ENCODE results near the gene DNAJC18. TPM values are rescaled to one million over a fixed set of nuclear protein-coding genes. Genes with fewer than 3 reads are reported as not detected.

Gene DNAJC18
- total RNA-seq, 4 donors from 2014 or later: 8.3 to 15.4 (median 13.4) TPM

DNA sequence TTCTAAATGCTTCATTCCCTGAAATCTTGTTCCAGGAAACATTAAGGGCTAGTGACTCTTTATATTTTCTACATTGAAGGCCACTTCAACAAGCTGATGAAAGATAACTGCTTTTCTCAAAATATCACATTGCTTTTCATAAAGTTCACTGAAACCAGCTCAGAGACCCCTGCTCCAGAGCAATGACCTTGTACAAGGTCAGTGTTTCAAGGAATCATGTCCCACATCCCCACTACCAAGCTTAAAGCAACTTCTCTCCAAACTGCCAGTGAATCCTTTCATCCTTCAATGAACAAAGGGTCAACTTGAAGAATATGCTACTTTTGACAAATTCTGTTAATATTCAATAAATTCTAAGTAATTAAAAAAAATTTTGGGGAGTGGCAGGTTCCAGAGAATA is 23.5 kb downstream of the DNAJC18 start:
- intact Hi-C loops (cut with DNase I): no loop called here
- Histone ChIP-seq H3K27ac (replicated peaks in 1 of 4) (peak overlapping the region; percentile 72 to 84 (median 80)), H3K4me3 (no peak overlapping the region), H3K36me3 (peaks cover 0 to 35% (median 24%) of the 10 kb centered on the region in 4 donors), H3K9me3 (no peaks in the 10 kb centered on the region), H3K27me3 (no peaks in the 10 kb centered on the region), H3K4me1 (peaks cover 63 to 74% (median 71%) of the 10 kb centered on the region in 4 donors)
- no peak for TF ChIP-seq POLR2A (IDR thresholded peaks at IDR 0.05; ENCODE audit: low read depth)
- no peak for TF ChIP-seq POLR2AphosphoS5 (IDR thresholded peaks at IDR 0.05)
- TF ChIP-seq EP300 (IDR thresholded peaks at IDR 0.05): no peak
- TF ChIP-seq, protein P1, sequence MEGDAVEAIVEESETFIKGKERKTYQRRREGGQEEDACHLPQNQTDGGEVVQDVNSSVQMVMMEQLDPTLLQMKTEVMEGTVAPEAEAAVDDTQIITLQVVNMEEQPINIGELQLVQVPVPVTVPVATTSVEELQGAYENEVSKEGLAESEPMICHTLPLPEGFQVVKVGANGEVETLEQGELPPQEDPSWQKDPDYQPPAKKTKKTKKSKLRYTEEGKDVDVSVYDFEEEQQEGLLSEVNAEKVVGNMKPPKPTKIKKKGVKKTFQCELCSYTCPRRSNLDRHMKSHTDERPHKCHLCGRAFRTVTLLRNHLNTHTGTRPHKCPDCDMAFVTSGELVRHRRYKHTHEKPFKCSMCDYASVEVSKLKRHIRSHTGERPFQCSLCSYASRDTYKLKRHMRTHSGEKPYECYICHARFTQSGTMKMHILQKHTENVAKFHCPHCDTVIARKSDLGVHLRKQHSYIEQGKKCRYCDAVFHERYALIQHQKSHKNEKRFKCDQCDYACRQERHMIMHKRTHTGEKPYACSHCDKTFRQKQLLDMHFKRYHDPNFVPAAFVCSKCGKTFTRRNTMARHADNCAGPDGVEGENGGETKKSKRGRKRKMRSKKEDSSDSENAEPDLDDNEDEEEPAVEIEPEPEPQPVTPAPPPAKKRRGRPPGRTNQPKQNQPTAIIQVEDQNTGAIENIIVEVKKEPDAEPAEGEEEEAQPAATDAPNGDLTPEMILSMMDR (IDR thresholded peaks at IDR 0.05): no peak
- DNase-seq (ENCODE audit: extremely low spot score): no peak

DNA sequence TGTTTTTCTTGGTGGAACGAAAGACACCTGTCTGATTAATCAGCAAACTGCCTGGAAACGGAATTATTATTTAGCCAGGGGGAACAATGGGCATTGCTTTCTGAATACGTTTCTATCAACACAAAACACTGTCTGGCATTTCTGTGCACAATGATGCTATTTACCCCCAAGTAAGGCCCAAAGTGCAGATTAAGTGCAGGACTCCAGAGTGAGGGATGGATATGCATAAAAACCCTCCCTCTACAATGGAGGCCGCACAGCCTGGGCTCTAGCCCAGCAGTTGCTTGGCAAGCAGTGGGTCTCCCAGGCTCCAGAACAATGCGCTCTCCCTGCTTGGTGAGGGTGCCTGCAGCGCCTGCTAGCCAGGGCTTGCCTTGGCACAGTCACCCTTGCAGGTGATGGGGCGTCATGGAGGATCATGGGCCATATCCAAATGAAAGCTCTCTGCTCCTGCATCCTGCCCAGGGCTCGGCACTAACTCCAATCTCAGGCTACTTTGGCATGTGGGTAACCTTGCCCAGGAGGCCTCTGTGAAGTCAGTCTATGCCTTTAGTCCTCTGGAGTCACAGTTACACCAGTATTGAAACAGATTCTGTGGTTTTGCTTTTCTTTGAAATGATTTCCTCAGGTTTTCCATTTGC is 24.0 kb downstream of the DNAJC18 start:
- intact Hi-C loops (cut with DNase I): no loop called here
- no peak for DNase-seq (ENCODE audit: extremely low spot score)
- Histone ChIP-seq H3K27ac (replicated peaks in 1 of 4) (peak overlapping the region; percentile 72 to 84 (median 80)), H3K9me3 (no peaks in the 10 kb centered on the region), H3K4me3 (no peak overlapping the region), H3K36me3 (peaks cover 0 to 35% (median 22%) of the 10 kb centered on the region in 4 donors), H3K27me3 (no peaks in the 10 kb centered on the region), H3K4me1 (peaks cover 68 to 78% (median 71%) of the 10 kb centered on the region in 4 donors)
- TF ChIP-seq, protein P1 (IDR thresholded peaks at IDR 0.05): no peak
- TF ChIP-seq POLR2AphosphoS5 (IDR thresholded peaks at IDR 0.05) (peak in 1 of 2 donors; percentile 32), POLR2A (IDR thresholded peaks at IDR 0.05; ENCODE audit: low read depth) (no peak), EP300 (IDR thresholded peaks at IDR 0.05) (no peak)
- 29% methylated on average over 3 of the region's 8 CpGs for WGBS

DNA sequence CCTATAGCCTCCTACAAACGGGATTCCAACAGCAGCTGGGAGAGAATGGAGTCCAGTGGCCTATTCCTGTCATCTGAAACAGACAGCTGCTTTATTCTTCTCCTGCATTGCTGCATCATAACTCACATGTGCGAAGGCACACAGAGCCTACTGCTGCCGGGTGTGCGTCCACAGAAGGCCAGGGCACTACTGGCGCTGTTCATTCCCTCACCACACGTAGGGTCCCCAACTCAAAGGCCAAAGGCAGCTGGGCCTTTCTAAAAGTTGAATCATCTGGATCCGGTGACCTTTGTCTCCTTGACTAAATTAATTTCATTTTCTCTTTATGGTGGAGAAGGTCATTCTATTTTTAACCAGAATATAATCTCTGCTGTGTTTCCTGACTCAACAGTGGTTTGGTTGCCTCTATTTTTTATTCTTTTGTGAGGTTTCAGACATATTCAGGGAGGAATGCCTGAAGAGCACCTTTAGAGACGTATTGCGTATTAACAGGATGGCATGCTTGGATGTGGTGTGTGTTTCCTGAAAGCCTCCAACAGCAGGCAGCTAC is 24.7 kb downstream of the DNAJC18 start:
- WGBS: 35% methylated on average over 8 of the region's 9 CpGs
- Histone ChIP-seq H3K4me3 (no peak overlapping the region), H3K4me1 (peaks cover 61 to 73% (median 67%) of the 10 kb centered on the region in 4 donors), H3K36me3 (peaks cover 0 to 29% (median 15%) of the 10 kb centered on the region in 4 donors), H3K9me3 (no peaks in the 10 kb centered on the region), H3K27ac (replicated peaks in 1 of 4) (peak overlapping the region; percentile 72 to 84 (median 80)), H3K27me3 (no peaks in the 10 kb centered on the region)
- DNase-seq (ENCODE audit: extremely low spot score): no peak
- no peak for TF ChIP-seq EP300 (IDR thresholded peaks at IDR 0.05)
- TF ChIP-seq POLR2A (IDR thresholded peaks at IDR 0.05; ENCODE audit: low read depth): no peak
- TF ChIP-seq POLR2AphosphoS5 (IDR thresholded peaks at IDR 0.05): peak in 1 of 2 donors; percentile 35
- intact Hi-C loops (cut with DNase I): no loop called here

DNA sequence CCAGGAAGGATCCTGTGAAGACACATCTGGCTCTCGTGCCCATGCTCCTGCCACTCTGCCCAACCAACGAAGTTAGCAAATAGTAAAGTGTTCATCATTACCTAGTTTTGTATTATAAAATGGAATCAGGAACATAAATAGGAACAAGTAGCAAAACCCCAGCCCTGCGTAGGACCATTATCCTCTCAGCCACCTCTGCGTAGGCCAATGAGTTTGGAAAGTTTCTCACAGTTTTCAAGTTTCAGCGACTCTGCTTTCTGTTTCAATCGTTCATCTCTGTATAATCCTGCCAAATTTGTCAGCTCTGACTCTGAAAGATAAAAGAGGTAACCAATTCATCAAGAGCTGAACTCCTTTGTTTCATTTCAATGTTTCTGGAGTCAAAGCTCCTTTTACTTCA is 25.4 kb downstream of the DNAJC18 start:
- TF ChIP-seq POLR2AphosphoS5 (IDR thresholded peaks at IDR 0.05) (no peak), EP300 (IDR thresholded peaks at IDR 0.05) (no peak)
- TF ChIP-seq, protein P1 (IDR thresholded peaks at IDR 0.05): no peak
- H3K36me3 ChIP-seq: peaks cover 0 to 23% (median 8%) of the 10 kb centered on the region in 4 donors
- no peak for DNase-seq (ENCODE audit: extremely low spot score)
- peak overlapping the region; percentile 72 to 84 (median 80) for H3K27ac ChIP-seq (replicated peaks in 1 of 4)
- 64% methylated on average over 6 of the region's 6 CpGs for WGBS
- no peaks in the 10 kb centered on the region for H3K9me3 ChIP-seq
- intact Hi-C loops (cut with DNase I): no loop called here
- no peaks in the 10 kb centered on the region for H3K27me3 ChIP-seq
- peaks cover 54 to 67% (median 60%) of the 10 kb centered on the region in 4 donors for H3K4me1 ChIP-seq
- H3K4me3 ChIP-seq: no peak overlapping the region

DNA sequence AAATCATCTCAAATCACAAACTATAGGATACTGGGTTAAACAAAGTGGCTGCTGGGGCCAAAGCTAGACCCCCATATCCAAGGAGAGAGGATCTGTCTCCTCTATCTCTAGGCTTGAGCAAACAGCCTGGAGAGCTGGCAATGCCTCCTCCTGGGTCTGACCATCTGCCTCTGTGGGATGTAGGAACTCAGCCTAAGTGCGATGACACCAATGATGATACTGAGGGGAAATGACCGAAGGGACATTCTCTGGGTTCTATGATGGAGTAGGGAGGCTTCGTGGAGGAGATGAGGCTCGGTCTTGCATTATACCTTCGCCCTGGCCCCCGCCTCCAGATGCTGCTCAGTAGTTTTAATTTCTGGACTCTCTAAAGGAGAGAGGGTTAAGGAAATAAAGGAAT is 26.2 kb downstream of the DNAJC18 start:
- H3K27ac ChIP-seq (replicated peaks in 1 of 4): peak overlapping the region; percentile 72 to 84 (median 80)
- no peaks in the 10 kb centered on the region for H3K27me3 ChIP-seq
- no peak for TF ChIP-seq EP300 (IDR thresholded peaks at IDR 0.05)

More for the DNA sequence above, 26.2 kb downstream of the DNAJC18 start:
- Histone ChIP-seq H3K4me1 (peaks cover 46 to 60% (median 52%) of the 10 kb centered on the region in 4 donors), H3K9me3 (no peaks in the 10 kb centered on the region), H3K36me3 (peaks cover 0 to 23% (median 5%) of the 10 kb centered on the region in 4 donors), H3K4me3 (no peak overlapping the region)
- intact Hi-C loops (cut with DNase I): no loop called here
- no peak for DNase-seq (ENCODE audit: extremely low spot score)
- 98% methylated on average over 6 of the region's 6 CpGs for WGBS

All from esophagus muscularis mucosa (tissue), 4 donors.